Peyer's patch (tissue), 4 donors: ENCODE measurements around the gene ARHGAP12. TPM values are rescaled to one million over a fixed set of nuclear protein-coding genes. Genes with fewer than 3 reads are reported as not detected.

Source experiments
- DNase-seq, 3 donors: peaks; one replicate each; pipeline ENCODE4 v3.0.0-alpha.2; 2017 to 2019
- H3K27ac ChIP-seq, 4 donors: fragments of 200-600 bp; sonication (generic); one replicate each; pipeline ENCODE4 v1.5.1; 2016 to 2019
- H3K27me3 ChIP-seq, 2 donors: fragments of 200-600 bp; sonication (generic); one replicate each; pipeline ENCODE4 v1.5.1; 2019
- H3K36me3 ChIP-seq, 3 donors: fragments of 200-600 bp; sonication (generic); one replicate each; pipeline ENCODE4 v1.5.1; 2016 to 2019
- H3K4me1 ChIP-seq, 4 donors: fragments of 200-600 bp; sonication (generic); one replicate each; pipeline ENCODE4 v1.5.1; 2016 to 2019
- H3K4me3 ChIP-seq, 4 donors: fragments of 200-600 bp; sonication (generic); 1 replicate in 3 of 4; 2 replicates in 1 of 4; pipeline ENCODE4 v1.5.1; 2016 to 2019; ENCODE audit warnings: mild to moderate bottlenecking in 1 of 4
- H3K9me3 ChIP-seq, 4 donors: fragments of 200-600 bp; sonication (generic); one replicate each; pipeline ENCODE4 v1.5.1; 2016 to 2019; ENCODE audit warnings: mild to moderate bottlenecking in 1 of 4
- POLR2A ChIP-seq, 2 donors: fragments of 450-650 bp; IDR thresholded peaks; one replicate each; pipeline ENCODE4 v1.5.1; 2017; ENCODE audit warnings: antibody characterized with exemption in 2 of 2, mild to moderate bottlenecking in 2 of 2, moderate library complexity in 2 of 2
- total RNA-seq, 4 donors: library from RNA; depleted of rRNA; stranded (reverse); fragments of >200 nt; gene quantifications; one replicate each; pipeline ENCODE4 v1.1.0, GENCODE V29; 2016
- TF ChIP-seq, protein P1 (sequence below), 6 experiments: fragments of 450-650 bp in 4 of 6; fragments of 200-600 bp in 2 of 6; sonication (generic) in 1 of 6; IDR thresholded peaks; one replicate each; pipeline ENCODE4 v1.5.1; 2017 to 2019; ENCODE audit warnings: antibody characterized with exemption in 6 of 6, mild to moderate bottlenecking in 3 of 6, moderate library complexity in 1 of 6

ARHGAP12 gene
- total RNA-seq, 4 donors from 2014 or later, result 46.7 to 56.9 (median 52.4) TPM

GRCh38 chr10:31832261-31832660 is 96.4 kb downstream of the ARHGAP12 start:
- no peak overlapping the region for H3K4me3 ChIP-seq
- no peaks in the 10 kb centered on the region for H3K27me3 ChIP-seq
- no peak overlapping the region for H3K27ac ChIP-seq
- DNase-seq, result no peak
- no peaks in the 10 kb centered on the region for H3K9me3 ChIP-seq
- no peaks in the 10 kb centered on the region for H3K4me1 ChIP-seq
- H3K36me3 ChIP-seq, result no peaks in the 10 kb centered on the region
- no peak for TF ChIP-seq POLR2A (IDR thresholded peaks at IDR 0.05)
- TF ChIP-seq, protein P1, sequence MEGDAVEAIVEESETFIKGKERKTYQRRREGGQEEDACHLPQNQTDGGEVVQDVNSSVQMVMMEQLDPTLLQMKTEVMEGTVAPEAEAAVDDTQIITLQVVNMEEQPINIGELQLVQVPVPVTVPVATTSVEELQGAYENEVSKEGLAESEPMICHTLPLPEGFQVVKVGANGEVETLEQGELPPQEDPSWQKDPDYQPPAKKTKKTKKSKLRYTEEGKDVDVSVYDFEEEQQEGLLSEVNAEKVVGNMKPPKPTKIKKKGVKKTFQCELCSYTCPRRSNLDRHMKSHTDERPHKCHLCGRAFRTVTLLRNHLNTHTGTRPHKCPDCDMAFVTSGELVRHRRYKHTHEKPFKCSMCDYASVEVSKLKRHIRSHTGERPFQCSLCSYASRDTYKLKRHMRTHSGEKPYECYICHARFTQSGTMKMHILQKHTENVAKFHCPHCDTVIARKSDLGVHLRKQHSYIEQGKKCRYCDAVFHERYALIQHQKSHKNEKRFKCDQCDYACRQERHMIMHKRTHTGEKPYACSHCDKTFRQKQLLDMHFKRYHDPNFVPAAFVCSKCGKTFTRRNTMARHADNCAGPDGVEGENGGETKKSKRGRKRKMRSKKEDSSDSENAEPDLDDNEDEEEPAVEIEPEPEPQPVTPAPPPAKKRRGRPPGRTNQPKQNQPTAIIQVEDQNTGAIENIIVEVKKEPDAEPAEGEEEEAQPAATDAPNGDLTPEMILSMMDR (IDR thresholded peaks at IDR 0.05), result no peak

DNA sequence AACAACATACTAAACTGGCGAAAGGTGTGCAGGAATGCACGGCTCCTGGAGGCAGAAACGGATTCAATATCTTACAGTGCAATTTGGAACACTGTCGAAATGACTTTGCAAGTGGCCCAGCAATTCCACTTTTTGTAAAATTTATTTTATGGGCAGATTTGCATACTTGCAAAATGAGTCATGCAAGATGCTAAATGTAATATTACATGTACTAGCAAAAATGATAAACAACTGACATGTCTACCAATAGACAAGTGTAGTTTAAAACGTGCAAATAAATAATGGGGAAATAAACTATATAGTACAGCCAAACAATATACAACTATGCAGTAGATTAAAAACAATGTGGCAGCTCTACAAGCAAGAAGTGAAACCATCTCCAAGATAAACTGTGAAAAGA is 97.7 kb downstream of the ARHGAP12 start:
- Histone ChIP-seq H3K4me3 (no peak overlapping the region), H3K27me3 (no peaks in the 10 kb centered on the region), H3K36me3 (no peaks in the 10 kb centered on the region), H3K27ac (no peak overlapping the region), H3K9me3 (no peaks in the 10 kb centered on the region), H3K4me1 (no peaks in the 10 kb centered on the region)
- TF ChIP-seq, protein P1 (IDR thresholded peaks at IDR 0.05), result no peak
- no peak for TF ChIP-seq POLR2A (IDR thresholded peaks at IDR 0.05)
- DNase-seq, result no peak

GRCh38 chr10:31829776-31830175 is 98.9 kb downstream of the ARHGAP12 start:
- Histone ChIP-seq H3K9me3 (no peaks in the 10 kb centered on the region), H3K4me3 (no peak overlapping the region), H3K27ac (no peak overlapping the region), H3K36me3 (no peaks in the 10 kb centered on the region), H3K4me1 (no peaks in the 10 kb centered on the region), H3K27me3 (no peaks in the 10 kb centered on the region)
- TF ChIP-seq, protein P1 (IDR thresholded peaks at IDR 0.05), result no peak
- no peak for TF ChIP-seq POLR2A (IDR thresholded peaks at IDR 0.05)
- DNase-seq, result no peak

- Histone ChIP-seq H3K4me3 (no peak overlapping the region), H3K27ac (no peak overlapping the region)
- DNase-seq, result no peak
These were observed 105.3 kb downstream of the ARHGAP12 start for GRCh38 chr10:31823358-31823757.

DNA sequence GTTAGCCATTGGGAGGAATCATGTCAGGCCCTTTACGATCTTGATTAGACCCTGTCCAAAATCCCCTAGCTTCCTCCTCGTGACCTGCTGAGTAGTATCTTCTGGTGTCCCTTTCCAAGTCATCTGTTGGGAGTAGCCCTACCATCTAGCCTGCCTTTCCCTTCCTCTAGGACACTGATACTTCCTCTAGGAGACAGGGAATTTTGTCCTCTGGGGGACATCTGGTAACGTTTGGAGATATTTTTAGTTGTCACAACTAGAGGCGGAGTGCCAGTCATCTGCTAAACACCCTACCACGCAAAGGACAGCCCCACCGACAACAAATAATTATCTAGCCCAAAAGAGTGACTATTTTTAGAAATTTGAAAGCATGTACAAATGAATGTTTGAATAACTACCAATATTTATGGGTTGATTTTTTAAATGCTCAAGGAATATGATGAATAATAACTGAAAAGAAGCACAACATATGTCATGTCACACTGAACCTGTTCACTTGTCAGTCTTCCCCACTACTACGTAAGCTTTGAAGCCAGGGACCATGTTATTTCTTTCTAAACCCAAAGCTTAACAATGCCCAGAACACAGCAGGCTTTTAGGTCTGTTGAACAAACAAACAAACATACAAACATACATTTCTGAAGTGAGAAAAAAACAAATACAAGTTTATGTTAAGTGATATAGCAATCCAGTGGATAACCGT is 105.9 kb downstream of the ARHGAP12 start:
- H3K4me3 ChIP-seq, result no peak overlapping the region
- H3K27me3 ChIP-seq, result no peaks in the 10 kb centered on the region
- TF ChIP-seq POLR2A (IDR thresholded peaks at IDR 0.05), result no peak
- TF ChIP-seq, protein P1 (IDR thresholded peaks at IDR 0.05), result no peak
- DNase-seq, result no peak
- H3K4me1 ChIP-seq, result no peaks in the 10 kb centered on the region
- H3K36me3 ChIP-seq, result peaks cover 0 to 5% (median 0%) of the 10 kb centered on the region in 3 donors
- no peaks in the 10 kb centered on the region for H3K9me3 ChIP-seq
- no peak overlapping the region for H3K27ac ChIP-seq

More at GRCh38 chr10:31823358-31823757, 105.3 kb downstream of the ARHGAP12 start:
- TF ChIP-seq, protein P1 (IDR thresholded peaks at IDR 0.05), result no peak
- no peak for TF ChIP-seq POLR2A (IDR thresholded peaks at IDR 0.05)
- Histone ChIP-seq H3K36me3 (peaks cover 0 to 5% (median 0%) of the 10 kb centered on the region in 3 donors), H3K4me1 (no peaks in the 10 kb centered on the region), H3K27me3 (no peaks in the 10 kb centered on the region), H3K9me3 (no peaks in the 10 kb centered on the region)
